GM18505 (cell line): Measurements from ENCODE around the gene ATP5MK.

ENCODE experiments used
- ATAC-seq: cut with Tn5 transposase; IDR thresholded peaks from one replicate; pipeline ENCODE4 v1.9.1; 2021; ENCODE audit not compliant: unreplicated experiment
- POLR2A ChIP-seq: IDR thresholded peaks from 4 replicates; pipeline ENCODE4 v1.6.1; 2011; ENCODE audit warnings: borderline replicate concordance; ENCODE audit not compliant: insufficient read depth, insufficient read length; ENCODE audit errors: extremely low read depth

Gene ATP5MK

GRCh38 chr10:103396067-103396788 is at the start of gene ATP5MK, which contains the start of gene PDCD11:
Gene ATP5MK, minus strand, starts transcription at chr10:103396475. Its CDS starts 4,018 bp downstream, at chr10:103392457.
Gene PDCD11, plus strand, starts transcription at chr10:103396626. Its CDS starts 1,801 bp downstream, at chr10:103398427.
- ATAC-seq, result peak; percentile 98
- TF ChIP-seq POLR2A, result peak; percentile 91

- no peak for TF ChIP-seq POLR2A
- no peak for ATAC-seq
Observed at GRCh38 chr10:103445366-103445765, 49.1 kb upstream of the ATP5MK start.

- TF ChIP-seq POLR2A, result no peak
- ATAC-seq, result no peak
Observed at GRCh38 chr10:103444478-103444877, 48.2 kb upstream of the ATP5MK start.

- ATAC-seq, result no peak
- no peak for TF ChIP-seq POLR2A
Observed at GRCh38 chr10:103443475-103444185, 47.4 kb upstream of the ATP5MK start.

- no peak for TF ChIP-seq POLR2A
- no peak for ATAC-seq
Observed at GRCh38 chr10:103442031-103442461, 45.8 kb upstream of the ATP5MK start.

- TF ChIP-seq POLR2A, result no peak
Observed at GRCh38 chr10:103441611-103442010, 45.3 kb upstream of the ATP5MK start.

GRCh38 chr10:103441206-103441605 is 44.9 kb upstream of the ATP5MK start:
- no peak for ATAC-seq
- no peak for TF ChIP-seq POLR2A

More at GRCh38 chr10:103441611-103442010, 45.3 kb upstream of the ATP5MK start:
- no peak for ATAC-seq

GRCh38 chr10:103440416-103440815 is 44.1 kb upstream of the ATP5MK start:
- TF ChIP-seq POLR2A, result no peak
- no peak for ATAC-seq

GRCh38 chr10:103439776-103440175 is 43.5 kb upstream of the ATP5MK start:
- no peak for ATAC-seq
- no peak for TF ChIP-seq POLR2A

GRCh38 chr10:103433858-103434257 is 37.6 kb upstream of the ATP5MK start:
- ATAC-seq, result no peak
- no peak for TF ChIP-seq POLR2A

- ATAC-seq, result no peak
- TF ChIP-seq POLR2A, result no peak
Observed at GRCh38 chr10:103431902-103432301, 35.6 kb upstream of the ATP5MK start.

- ATAC-seq, result no peak
- TF ChIP-seq POLR2A, result no peak
Observed at GRCh38 chr10:103429647-103430046, 33.4 kb upstream of the ATP5MK start.

GRCh38 chr10:103428989-103429643 is 32.8 kb upstream of the ATP5MK start:
- TF ChIP-seq POLR2A, result no peak
- ATAC-seq, result no peak

GRCh38 chr10:103427866-103428265 is 31.6 kb upstream of the ATP5MK start:
- TF ChIP-seq POLR2A, result no peak
- no peak for ATAC-seq

GRCh38 chr10:103423748-103424147 is 27.5 kb upstream of the ATP5MK start:
- no peak for ATAC-seq
- TF ChIP-seq POLR2A, result no peak
